SK-N-MC (cell line): ENCODE data around the gene RAB13.
"Not testable (repeated sequence)": the region's sequence is repeated elsewhere in the genome, so short reads cannot be mapped to it uniquely, and the experiment has no call there.

Source experiments
- DNase-seq: peaks from one replicate; pipeline ENCODE4 v3.0.0-alpha.2; 2011; ENCODE audit warnings: low read depth, low spot score
- H3K27ac ChIP-seq: fragments of 200-600 bp; sonication (generic); 2 replicates; pipeline ENCODE4 v1.5.1; 2016; ENCODE audit warnings: mixed run types
- H3K36me3 ChIP-seq: fragments of 200-600 bp; sonication (generic); 2 replicates; pipeline ENCODE4 v1.6.1; 2017; ENCODE audit warnings: antibody characterized with exemption, low read length, mixed read lengths; ENCODE audit not compliant: insufficient read depth
- H3K4me3 ChIP-seq: fragments of 200-600 bp; sonication (generic); 2 replicates; pipeline ENCODE4 v1.5.1; 2016
- H3K9ac ChIP-seq: fragments of 200-600 bp; sonication (generic); 2 replicates; pipeline ENCODE4 v1.8.0; 2017; ENCODE audit warnings: mixed run types, mixed read lengths; ENCODE audit not compliant: insufficient read length
- H3K9me3 ChIP-seq: fragments of 200-600 bp; sonication (generic); 2 replicates; pipeline ENCODE4 v1.6.1; 2017; ENCODE audit warnings: low read depth, mild to moderate bottlenecking, antibody characterized with exemption, low read length, moderate library complexity, mixed read lengths
- EZH2 ChIP-seq: fragments of 200-600 bp; sonication (generic); IDR thresholded peaks from one replicate; pipeline ENCODE4 v1.6.1; 2017; ENCODE audit warnings: antibody characterized with exemption
- FOXP2 ChIP-seq: optimal IDR thresholded peaks from 2 replicates; pipeline ENCODE3; 2011; ENCODE audit warnings: mild to moderate bottlenecking, moderate library complexity; ENCODE audit not compliant: insufficient read depth; ENCODE audit errors: extremely low read length, control extremely low read depth
- POLR2AphosphoS5 ChIP-seq: IDR thresholded peaks from 2 replicates; pipeline ENCODE4 v1.6.1; 2012; ENCODE audit warnings: mild to moderate bottlenecking, low read depth, low read length, borderline replicate concordance

The RAB13 gene

GRCh38 chr1:153995640-153996039 is 9.5 kb upstream of the RAB13 start:
- Histone ChIP-seq H3K4me3 (no peak overlapping the region), H3K27ac (peak overlapping the region; percentile 60; the same call in 1 of the 2 replicates), H3K9me3 (no peaks in the 10 kb centered on the region), H3K9ac (no peak overlapping the region), H3K36me3 (peaks cover 47% of the 10 kb centered on the region)
- TF ChIP-seq FOXP2 (no peak), EZH2 (no peak), POLR2AphosphoS5 (no peak)
- DNase-seq: no peak

GRCh38 chr1:153995202-153995601 is 9.1 kb upstream of the RAB13 start:
- Histone ChIP-seq H3K9ac (no peak overlapping the region), H3K9me3 (no peaks in the 10 kb centered on the region), H3K27ac (peak overlapping the region; percentile 60), H3K36me3 (peaks cover 47% of the 10 kb centered on the region), H3K4me3 (no peak overlapping the region)
- no peak for DNase-seq
- TF ChIP-seq POLR2AphosphoS5 (no peak), EZH2 (no peak), FOXP2 (no peak)

- no peak for TF ChIP-seq EZH2
- no peak for TF ChIP-seq POLR2AphosphoS5
- no peak for TF ChIP-seq FOXP2
- Histone ChIP-seq H3K9ac (peak overlapping the region; percentile 94), H3K27ac (peak overlapping the region; percentile 81), H3K36me3 (peaks cover 47% of the 10 kb centered on the region), H3K4me3 (peak overlapping the region; percentile 93), H3K9me3 (no peaks in the 10 kb centered on the region)
- DNase-seq: no peak
Observed at GRCh38 chr1:153991806-153992205, 5.7 kb upstream of the RAB13 start.

- peaks cover 47% of the 10 kb centered on the region for H3K36me3 ChIP-seq
Observed at GRCh38 chr1:153991151-153991630, 5.1 kb upstream of the RAB13 start.

GRCh38 chr1:153990468-153991150 is 4.5 kb upstream of the RAB13 start, which contains the start of gene RPS27:
TSS of gene RPS27 (plus strand) at chr1:153990762. CDS start at chr1:153990797, 35 bp downstream.
- peak within 1 kb of the TSS; percentile 94 for H3K9ac ChIP-seq
- no peaks in the 10 kb centered on the region for H3K9me3 ChIP-seq
- TF ChIP-seq FOXP2: no peak
- peak; percentile 100 for TF ChIP-seq POLR2AphosphoS5
- DNase-seq: peak; percentile 94
- peak within 1 kb of the TSS; percentile 93 for H3K4me3 ChIP-seq
- H3K36me3 ChIP-seq: peaks cover 46% of the 10 kb centered on the region
- H3K27ac ChIP-seq: peak within 1 kb of the TSS; percentile 81

More at GRCh38 chr1:153991151-153991630, 5.1 kb upstream of the RAB13 start:
- Histone ChIP-seq H3K27ac (peak overlapping the region; percentile 81), H3K9me3 (no peaks in the 10 kb centered on the region), H3K4me3 (peak overlapping the region; percentile 93), H3K9ac (peak overlapping the region; percentile 94)
- TF ChIP-seq FOXP2: no peak
- TF ChIP-seq EZH2: no peak
- TF ChIP-seq POLR2AphosphoS5: no peak
- no peak for DNase-seq

- Histone ChIP-seq H3K4me3 (no peak overlapping the region), H3K9me3 (no peaks in the 10 kb centered on the region), H3K9ac (no peak overlapping the region), H3K27ac (no peak overlapping the region), H3K36me3 (peaks cover 17% of the 10 kb centered on the region)
- no peak for DNase-seq
- TF ChIP-seq FOXP2 (no peak), EZH2 (no peak), POLR2AphosphoS5 (no peak)
Observed at GRCh38 chr1:153987621-153988020, 1.5 kb upstream of the RAB13 start.

- DNase-seq: no peak
- Histone ChIP-seq H3K9ac (peak overlapping the region; percentile 73), H3K9me3 (no peaks in the 10 kb centered on the region), H3K36me3 (no peaks in the 10 kb centered on the region), H3K4me3 (peak overlapping the region; percentile 86), H3K27ac (no peak overlapping the region)
- no peak for TF ChIP-seq FOXP2
- TF ChIP-seq EZH2: no peak
- TF ChIP-seq POLR2AphosphoS5: no peak
Observed at GRCh38 chr1:153985341-153985912, 712 bp downstream of the RAB13 start.

GRCh38 chr1:153984123-153984894 is 1.8 kb downstream of the RAB13 start:
- Histone ChIP-seq H3K9me3 (no peaks in the 10 kb centered on the region), H3K9ac (peak overlapping the region; percentile 73), H3K4me3 (no peak overlapping the region), H3K36me3 (no peaks in the 10 kb centered on the region), H3K27ac (no peak overlapping the region)
- DNase-seq: no peak
- no peak for TF ChIP-seq EZH2
- no peak for TF ChIP-seq POLR2AphosphoS5
- no peak for TF ChIP-seq FOXP2

- H3K36me3 ChIP-seq, H3K9ac ChIP-seq, H3K27ac ChIP-seq, H3K4me3 ChIP-seq, H3K9me3 ChIP-seq, DNase-seq: not testable (repeated sequence)
Observed at GRCh38 chr1:153981735-153982134, 4.4 kb downstream of the RAB13 start.

- not testable (repeated sequence) for H3K4me3 ChIP-seq
- peaks cover 19% of the 10 kb centered on the region for H3K36me3 ChIP-seq
Observed at GRCh38 chr1:153979091-153979490, 7.0 kb downstream of the RAB13 start.

More at GRCh38 chr1:153979091-153979490, 7.0 kb downstream of the RAB13 start:
- H3K9me3 ChIP-seq, DNase-seq, H3K9ac ChIP-seq, H3K27ac ChIP-seq: not testable (repeated sequence)
